CD4-positive, alpha-beta T cell treated with Interleukin-15 for 4 hours (primary cell): ENCODE data around the gene UFD1.
A peak's percentile ranks its signal among the peaks of the same experiment; 100 is the strongest.

Source experiments
- DNase-seq: peaks from one replicate; pipeline ENCODE4 v3.0.0-alpha.2; 2020; ENCODE audit warnings: low spot score

UFD1 gene

GRCh38 chr22:19422440-19423301 lies 56.3 kb downstream of the UFD1 start:
- no peak for DNase-seq

DNA sequence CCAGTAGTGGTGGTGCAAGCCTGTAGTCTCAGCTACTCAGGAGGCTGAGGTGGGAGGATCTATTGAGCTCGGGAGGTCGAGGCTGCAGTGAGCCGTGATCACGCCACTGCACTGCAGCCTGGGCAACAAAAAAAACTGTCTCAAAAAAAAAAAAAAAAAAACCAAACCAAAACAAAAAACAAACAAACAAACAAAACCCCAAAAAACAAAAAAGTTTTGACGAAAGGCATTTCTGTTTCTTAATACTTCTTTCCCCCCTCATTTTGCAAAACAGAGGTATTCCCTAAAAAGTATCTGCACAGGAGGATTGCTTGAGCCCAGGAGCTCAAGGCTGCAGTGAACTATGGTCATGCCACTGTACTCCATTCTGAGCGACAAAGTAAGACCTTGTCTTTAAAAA lies 58.7 kb downstream of the UFD1 start:
- DNase-seq = no peak

DNA sequence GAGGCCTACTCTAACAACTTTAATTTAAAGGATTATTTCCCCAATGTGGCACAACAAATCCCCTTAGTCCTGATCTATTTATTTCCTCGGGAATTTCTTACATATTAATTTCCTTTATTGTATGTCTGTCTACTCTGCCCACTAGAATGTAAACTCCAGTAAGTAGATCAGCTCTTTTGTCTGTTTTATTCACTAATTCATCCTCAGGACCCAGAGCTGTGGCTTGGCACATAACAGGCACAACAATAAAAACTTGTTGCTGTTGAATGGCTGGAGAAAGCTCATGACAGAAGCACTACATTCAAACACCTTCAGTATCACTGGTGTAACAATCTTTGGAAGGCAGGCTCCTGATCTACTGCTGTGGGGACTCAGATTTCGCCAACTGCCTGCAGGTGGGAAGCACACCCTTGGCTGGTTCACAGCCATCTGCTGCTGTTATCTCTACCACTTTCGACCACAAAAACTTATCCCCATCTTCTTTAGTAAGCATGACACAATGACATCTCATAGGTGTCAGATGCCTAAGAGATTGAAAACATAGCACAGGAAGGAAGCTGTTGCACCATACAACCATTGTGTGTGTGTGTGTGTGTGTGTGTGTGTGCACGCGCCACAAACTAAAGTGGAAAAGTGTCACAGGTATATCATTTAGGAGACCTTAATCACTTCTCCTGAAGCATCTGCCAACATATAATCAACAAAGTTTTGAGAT lies 59.4 kb downstream of the UFD1 start:
- peak; percentile 61 for DNase-seq

DNA sequence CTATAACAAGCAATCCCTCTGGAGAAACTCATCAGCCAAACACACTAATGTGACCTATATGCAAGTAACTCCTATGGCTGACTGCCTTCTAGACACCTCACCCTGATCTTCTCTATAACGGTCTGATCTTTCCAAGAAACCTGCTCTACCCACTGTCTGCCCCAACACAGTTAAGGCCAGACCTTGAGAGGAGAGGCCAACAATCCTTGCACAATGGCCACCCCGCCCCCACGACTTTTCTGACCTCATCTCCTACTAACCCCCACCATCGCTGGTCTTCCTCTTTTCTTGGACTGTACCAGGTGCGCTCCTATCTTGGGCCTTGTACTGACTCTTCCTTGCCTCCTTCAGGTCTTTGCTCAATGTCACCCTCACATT lies 59.9 kb downstream of the UFD1 start:
- DNase-seq = peak; percentile 21

DNA sequence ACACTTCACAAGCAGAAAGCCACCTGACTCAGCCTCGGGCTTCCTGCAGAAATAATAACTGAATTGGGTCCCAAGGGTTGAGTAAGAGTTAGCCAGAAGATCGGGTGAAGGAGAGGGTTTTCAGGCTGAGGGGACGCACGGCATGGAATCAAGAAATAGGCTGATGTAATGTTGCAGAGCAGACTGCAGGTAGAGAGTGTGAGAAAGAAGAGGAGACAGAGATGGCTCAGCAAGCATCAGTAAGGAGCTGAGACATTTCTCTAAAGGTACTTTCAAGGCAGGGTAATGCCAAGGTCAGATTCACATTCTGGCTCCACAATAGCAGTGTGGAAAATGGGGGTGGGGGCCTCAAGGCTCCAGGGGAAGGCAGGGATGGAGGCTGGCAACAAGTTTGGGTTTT lies 66.1 kb downstream of the UFD1 start:
- no peak for DNase-seq

- no peak for DNase-seq
Measured at GRCh38 chr22:19412478-19412877, 66.5 kb downstream of the UFD1 start.

- DNase-seq = no peak
Measured at GRCh38 chr22:19411690-19412045, 67.3 kb downstream of the UFD1 start.

DNA sequence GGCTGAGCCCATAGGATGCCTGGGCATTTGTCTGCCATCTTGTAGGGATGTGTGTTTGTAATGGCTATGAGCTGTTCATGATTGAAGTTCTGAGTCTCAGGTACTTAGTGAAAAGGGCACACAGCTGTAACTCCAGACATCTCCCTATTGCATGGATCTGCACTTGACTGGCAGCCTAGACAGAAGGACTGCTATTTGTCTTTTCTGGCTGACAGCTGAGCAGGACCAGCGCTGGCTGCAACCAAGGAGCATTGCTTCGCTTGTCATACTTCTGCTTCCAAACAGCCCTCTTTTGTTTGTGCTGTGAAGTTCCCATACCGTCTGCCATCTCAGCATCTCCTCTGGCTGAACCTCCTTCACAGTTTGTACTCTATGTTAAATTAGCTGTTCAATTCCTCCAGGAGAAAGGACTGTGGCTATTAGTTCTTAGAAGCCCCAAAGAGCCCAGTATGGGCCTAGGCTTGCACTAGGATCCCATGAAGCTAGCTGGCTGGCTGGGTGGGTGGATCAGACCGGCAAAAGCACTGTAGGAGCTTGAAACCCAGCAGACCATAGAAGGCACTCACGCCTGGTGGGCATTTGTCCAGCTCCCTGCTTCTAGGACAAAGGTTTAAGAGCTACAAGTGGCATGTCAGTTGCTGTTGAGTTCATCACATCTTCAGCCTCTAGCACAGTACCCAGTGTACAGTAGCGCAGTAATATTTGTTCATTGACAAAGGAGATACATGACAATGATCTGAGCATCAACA lies 67.9 kb downstream of the UFD1 start:
- DNase-seq = no peak

DNA sequence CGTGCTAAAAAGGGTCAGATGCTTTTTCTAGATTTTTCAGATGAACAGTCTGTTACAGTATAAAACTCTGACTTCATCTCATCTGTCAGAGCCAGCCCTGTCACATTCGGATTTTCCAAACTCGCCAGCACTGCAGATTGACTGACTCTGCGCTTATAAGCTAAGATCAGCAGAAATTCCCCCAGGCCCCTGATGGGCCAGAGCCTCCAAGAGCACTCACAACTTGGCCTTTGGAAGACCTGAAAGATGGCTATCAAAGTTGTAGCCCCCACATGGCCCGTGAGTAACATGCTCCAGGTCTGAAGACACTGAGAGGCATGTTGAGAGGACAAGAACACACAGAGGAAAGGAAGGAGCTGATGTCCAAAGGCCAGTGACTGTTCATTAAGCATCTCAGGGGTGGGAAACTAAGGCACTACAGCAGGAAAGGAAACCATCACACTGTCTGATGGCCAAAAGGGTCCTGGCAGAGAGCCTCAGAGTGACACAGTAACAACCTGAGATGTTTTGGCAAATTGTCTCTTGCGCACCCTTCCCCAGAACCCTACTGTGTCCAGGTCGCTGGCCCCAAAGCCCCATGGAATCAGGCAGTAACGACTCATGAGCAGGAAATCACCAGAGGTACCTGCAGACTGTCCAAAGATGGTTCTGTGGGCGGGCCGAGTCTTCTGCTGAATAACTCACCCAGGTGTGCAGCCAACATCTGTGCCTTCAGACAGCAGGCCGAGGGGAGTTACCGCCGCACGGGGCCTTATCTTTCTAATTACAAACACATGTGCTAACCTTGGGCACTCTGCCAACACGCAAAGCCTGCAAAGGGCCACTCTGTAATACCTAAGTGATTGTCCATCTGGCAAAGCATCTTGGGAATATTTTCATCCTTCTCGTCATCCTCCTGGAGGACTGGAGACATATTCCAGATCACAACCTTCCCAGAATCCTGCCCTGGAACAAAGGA lies 71.1 kb downstream of the UFD1 start:
- no peak for DNase-seq

- no peak for DNase-seq
Measured at GRCh38 chr22:19406846-19407245, 72.1 kb downstream of the UFD1 start.

- DNase-seq = no peak
Measured at GRCh38 chr22:19406281-19406811, 72.6 kb downstream of the UFD1 start.

DNA sequence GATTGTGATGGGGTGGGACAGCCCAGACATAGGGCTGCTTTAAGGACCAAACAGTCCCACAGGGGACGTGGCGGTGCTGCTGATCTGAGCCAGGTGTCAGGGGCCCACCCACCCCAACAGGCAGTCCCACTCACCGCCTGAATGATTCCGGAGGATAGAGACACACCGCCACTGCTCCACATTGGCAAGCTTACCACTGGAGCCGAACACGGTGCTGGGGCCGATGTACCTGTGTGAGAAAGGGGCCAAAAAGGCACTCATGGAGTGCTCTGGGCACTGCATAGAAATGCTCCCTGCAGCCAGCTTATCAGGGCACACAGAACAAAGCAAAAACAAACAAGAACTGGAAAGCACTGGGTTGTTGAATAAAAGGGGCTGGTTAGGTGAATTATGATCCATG lies 73.3 kb downstream of the UFD1 start:
- DNase-seq = no peak

GRCh38 chr22:19405133-19405532 lies 73.9 kb downstream of the UFD1 start:
- DNase-seq = no peak

DNA sequence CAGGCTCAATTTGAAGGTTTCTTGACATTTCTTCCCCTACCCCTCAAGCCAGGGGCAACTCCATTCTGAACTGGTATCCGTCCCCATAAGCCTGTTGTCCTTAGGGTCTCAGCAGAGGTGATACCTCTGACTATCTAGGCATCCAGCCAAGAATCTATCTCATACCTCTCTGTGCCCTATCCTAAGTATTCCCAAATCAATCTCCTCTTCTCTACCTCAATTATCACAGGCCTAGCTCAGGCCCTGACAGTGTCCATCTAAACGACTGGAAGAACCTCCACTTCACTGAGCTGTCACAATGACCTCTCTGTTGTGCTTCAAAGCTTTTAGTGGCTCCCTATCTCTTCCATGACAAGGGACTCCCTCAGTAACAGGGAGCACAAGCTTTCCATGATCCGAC lies 74.3 kb downstream of the UFD1 start:
- DNase-seq = no peak

DNA sequence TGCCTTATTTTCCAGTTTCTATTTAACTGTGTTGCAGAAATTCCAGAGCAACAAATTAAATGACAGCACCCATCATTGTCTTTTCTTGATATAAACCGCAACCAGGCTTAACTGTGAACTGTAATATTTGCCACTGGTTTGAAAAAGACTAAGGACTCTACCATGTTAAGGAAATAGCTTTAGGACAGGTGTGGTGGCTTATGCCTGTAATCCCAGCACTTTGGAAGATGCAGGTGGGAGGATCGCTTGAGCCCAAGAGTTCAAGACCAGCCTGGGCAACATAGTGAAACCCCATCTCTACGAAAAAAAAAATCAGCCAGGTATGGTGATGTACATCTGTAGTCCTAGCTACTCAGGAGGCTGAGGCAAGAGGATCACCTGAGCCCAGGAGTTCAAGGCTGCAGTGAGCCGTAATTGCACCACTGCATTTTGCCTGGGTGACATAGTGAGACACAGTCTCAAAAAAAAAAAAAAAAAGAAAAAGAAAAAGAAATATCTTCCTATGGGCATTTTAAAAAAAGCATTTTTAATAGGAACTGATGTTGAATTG lies 76.3 kb downstream of the UFD1 start:
- no peak for DNase-seq

DNA sequence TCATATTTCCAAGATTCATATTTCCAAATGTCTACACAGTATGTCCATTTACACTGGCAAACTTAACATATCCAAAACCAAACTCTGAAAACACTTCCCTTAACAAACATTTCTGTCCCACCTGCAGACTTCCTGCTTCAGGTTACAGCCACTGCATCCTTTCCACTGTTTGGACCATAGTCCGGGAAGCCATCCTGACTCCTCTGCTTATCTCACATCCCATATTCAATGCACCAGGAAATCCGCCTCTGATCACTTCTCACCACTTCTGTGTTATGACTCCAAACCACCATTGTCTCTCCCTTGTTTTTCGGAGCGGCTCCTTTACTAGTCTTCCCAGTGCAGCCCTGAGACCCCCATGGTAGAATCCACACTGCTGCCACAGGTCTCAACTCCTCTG lies 77.5 kb downstream of the UFD1 start:
- DNase-seq = no peak

- DNase-seq = no peak
Measured at GRCh38 chr22:19400881-19401280, 78.1 kb downstream of the UFD1 start.
